Astrocyte (in vitro differentiated cells and primary cell): ENCODE measurements around the gene HTT-AS. TPM values are rescaled to one million over a fixed set of nuclear protein-coding genes. Genes with fewer than 3 reads are reported as not detected.

Source experiments
- DNase-seq: peaks from one replicate; pipeline ENCODE4 v3.0.0-alpha.2; 2010; ENCODE audit warnings: low read depth
- FAIRE-seq: peaks from 2 replicates; lab custom pipeline; 2011; peaks lifted over from hg19 to GRCh38; lab: Jason Lieb, UNC
- H2AFZ ChIP-seq: 2 replicates; pipeline ENCODE4 v1.6.0; 2012; ENCODE audit warnings: low read depth, low read length, inconsistent platforms
- H3K27ac ChIP-seq: 2 replicates; pipeline ENCODE4 v1.5.1; 2011; ENCODE audit warnings: low read depth, low read length, inconsistent platforms
- H3K27me3 ChIP-seq: 2 replicates; pipeline ENCODE4 v1.6.0; 2011; ENCODE audit warnings: low read length, inconsistent platforms; ENCODE audit not compliant: insufficient read depth
- H3K36me3 ChIP-seq: 2 replicates; pipeline ENCODE4 v1.5.1; 2011; ENCODE audit warnings: low read length, inconsistent platforms; ENCODE audit not compliant: insufficient read depth
- H3K4me1 ChIP-seq: 2 replicates; pipeline ENCODE4 v1.5.1; 2011; ENCODE audit warnings: low read length, inconsistent platforms; ENCODE audit not compliant: insufficient read depth
- H3K4me2 ChIP-seq: 2 replicates; pipeline ENCODE4 v1.6.0; 2012; ENCODE audit warnings: low read length, inconsistent platforms
- H3K4me3 ChIP-seq: 2 replicates; pipeline ENCODE4 v1.5.1; 2011; ENCODE audit warnings: low read depth, mild to moderate bottlenecking, low read length, inconsistent platforms; ENCODE audit not compliant: insufficient read depth
- H3K79me2 ChIP-seq: 2 replicates; pipeline ENCODE4 v1.6.0; 2012; ENCODE audit warnings: mild to moderate bottlenecking, low read length, inconsistent platforms; ENCODE audit not compliant: insufficient read depth
- H3K9ac ChIP-seq: 2 replicates; pipeline ENCODE4 v1.6.0; 2012; ENCODE audit warnings: mild to moderate bottlenecking, low read length, inconsistent platforms
- H3K9me3 ChIP-seq: 2 replicates; pipeline ENCODE4 v1.5.1; 2012; ENCODE audit warnings: low read depth, mild to moderate bottlenecking, low read length, inconsistent platforms; ENCODE audit not compliant: insufficient read depth
- H4K20me1 ChIP-seq: 2 replicates; pipeline ENCODE4 v1.6.0; 2012; ENCODE audit warnings: low read length, inconsistent platforms; ENCODE audit not compliant: insufficient read depth
- H3K27ac Mint-ChIP-seq: one replicate; pipeline ENCODE4 v1.8.0; 2021; ENCODE audit warnings: mild to moderate bottlenecking, mixed read lengths; ENCODE audit not compliant: unreplicated experiment
- H3K27me3 Mint-ChIP-seq: one replicate; pipeline ENCODE4 v1.8.0; 2021; ENCODE audit warnings: low read depth, mixed read lengths; ENCODE audit not compliant: unreplicated experiment
- H3K36me3 Mint-ChIP-seq: one replicate; pipeline ENCODE4 v1.8.0; 2021; ENCODE audit warnings: low read depth, mixed read lengths; ENCODE audit not compliant: unreplicated experiment
- H3K4me1 Mint-ChIP-seq: one replicate; pipeline ENCODE4 v1.8.0; 2021; ENCODE audit warnings: low read depth, mixed read lengths; ENCODE audit not compliant: unreplicated experiment
- H3K4me3 Mint-ChIP-seq: one replicate; pipeline ENCODE4 v1.8.0; 2021; ENCODE audit warnings: mild to moderate bottlenecking, moderate library complexity, mixed read lengths; ENCODE audit not compliant: unreplicated experiment
- H3K9me3 Mint-ChIP-seq: one replicate; pipeline ENCODE4 v1.8.0; 2021; ENCODE audit warnings: mild to moderate bottlenecking, mixed read lengths; ENCODE audit not compliant: unreplicated experiment
- EZH2 ChIP-seq: IDR thresholded peaks from 2 replicates; pipeline ENCODE4 v1.6.1; 2012; ENCODE audit warnings: mild to moderate bottlenecking, low read length, inconsistent platforms; ENCODE audit not compliant: insufficient read depth
- total RNA-seq: library from RNA; stranded (reverse); gene quantifications from 2 replicates; pipeline ENCODE4 v1.2.1, GENCODE V29; 2021
- TF ChIP-seq, protein P1 (sequence below): IDR thresholded peaks from 2 replicates; pipeline ENCODE4 v1.5.1; 2011; ENCODE audit warnings: low read depth, mild to moderate bottlenecking, inconsistent platforms, low read length, moderate library complexity; ENCODE audit not compliant: insufficient read depth

The HTT-AS gene
- total RNA-seq, 1 donor from 2014 or later = not detected

- Histone ChIP-seq H3K27ac (no peak overlapping the region), H3K4me3 (no peak overlapping the region), H3K4me1 (peaks cover 6% of the 10 kb centered on the region), H3K9me3 (no peaks in the 10 kb centered on the region), H3K79me2 (no peaks in the 10 kb centered on the region), H3K36me3 (no peaks in the 10 kb centered on the region), H2AFZ (no peak overlapping the region), H3K9ac (no peak overlapping the region), H3K27me3 (peaks cover 5% of the 10 kb centered on the region), H3K4me2 (no peak overlapping the region), H4K20me1 (no peaks in the 10 kb centered on the region)
- Mint-ChIP-seq H3K4me3 (no peak overlapping the region), H3K9me3 (no peaks in the 10 kb centered on the region), H3K27me3 (peaks cover 30% of the 10 kb centered on the region), H3K4me1 (no peaks in the 10 kb centered on the region), H3K27ac (no peak overlapping the region), H3K36me3 (peaks cover 2% of the 10 kb centered on the region)
- FAIRE-seq (no peak), DNase-seq (no peak)
- TF ChIP-seq, protein P1, sequence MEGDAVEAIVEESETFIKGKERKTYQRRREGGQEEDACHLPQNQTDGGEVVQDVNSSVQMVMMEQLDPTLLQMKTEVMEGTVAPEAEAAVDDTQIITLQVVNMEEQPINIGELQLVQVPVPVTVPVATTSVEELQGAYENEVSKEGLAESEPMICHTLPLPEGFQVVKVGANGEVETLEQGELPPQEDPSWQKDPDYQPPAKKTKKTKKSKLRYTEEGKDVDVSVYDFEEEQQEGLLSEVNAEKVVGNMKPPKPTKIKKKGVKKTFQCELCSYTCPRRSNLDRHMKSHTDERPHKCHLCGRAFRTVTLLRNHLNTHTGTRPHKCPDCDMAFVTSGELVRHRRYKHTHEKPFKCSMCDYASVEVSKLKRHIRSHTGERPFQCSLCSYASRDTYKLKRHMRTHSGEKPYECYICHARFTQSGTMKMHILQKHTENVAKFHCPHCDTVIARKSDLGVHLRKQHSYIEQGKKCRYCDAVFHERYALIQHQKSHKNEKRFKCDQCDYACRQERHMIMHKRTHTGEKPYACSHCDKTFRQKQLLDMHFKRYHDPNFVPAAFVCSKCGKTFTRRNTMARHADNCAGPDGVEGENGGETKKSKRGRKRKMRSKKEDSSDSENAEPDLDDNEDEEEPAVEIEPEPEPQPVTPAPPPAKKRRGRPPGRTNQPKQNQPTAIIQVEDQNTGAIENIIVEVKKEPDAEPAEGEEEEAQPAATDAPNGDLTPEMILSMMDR = no peak
- no peak for TF ChIP-seq EZH2
Measured at GRCh38 chr4:3046623-3047022, 27.7 kb downstream of the HTT-AS start.

DNA sequence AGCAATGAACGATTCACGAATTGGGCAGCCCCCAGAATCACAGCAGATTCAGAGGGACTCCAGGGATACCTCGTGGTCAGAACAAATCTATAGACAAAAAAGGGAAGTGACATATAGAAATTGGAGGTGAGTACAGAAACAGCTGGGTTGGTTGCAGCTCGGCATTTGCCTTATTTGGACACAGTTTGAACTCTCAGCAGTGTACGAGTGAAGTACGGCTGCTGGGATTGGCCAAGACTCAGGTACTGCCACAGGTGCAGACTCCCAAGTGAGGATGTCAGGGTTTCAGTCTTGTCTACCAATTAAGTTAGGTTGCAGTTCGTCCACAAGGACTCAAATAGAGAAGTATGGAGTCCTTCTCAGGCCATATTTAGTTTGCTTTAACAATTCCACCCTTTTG lies 28.2 kb downstream of the HTT-AS start:
- H3K4me1 Mint-ChIP-seq = no peaks in the 10 kb centered on the region
- FAIRE-seq (no peak), DNase-seq (no peak)
- Histone ChIP-seq H3K9me3 (no peaks in the 10 kb centered on the region), H2AFZ (no peak overlapping the region), H4K20me1 (no peaks in the 10 kb centered on the region), H3K9ac (no peak overlapping the region), H3K27me3 (peaks cover 5% of the 10 kb centered on the region), H3K4me1 (peaks cover 9% of the 10 kb centered on the region), H3K36me3 (no peaks in the 10 kb centered on the region), H3K27ac (no peak overlapping the region), H3K4me3 (no peak overlapping the region), H3K79me2 (no peaks in the 10 kb centered on the region), H3K4me2 (no peak overlapping the region)
- peaks cover 2% of the 10 kb centered on the region for H3K36me3 Mint-ChIP-seq
- peaks cover 26% of the 10 kb centered on the region for H3K27me3 Mint-ChIP-seq
- no peak overlapping the region for H3K4me3 Mint-ChIP-seq
- no peak overlapping the region for H3K27ac Mint-ChIP-seq
- no peaks in the 10 kb centered on the region for H3K9me3 Mint-ChIP-seq
- no peak for TF ChIP-seq EZH2
- TF ChIP-seq, protein P1 = no peak

DNA sequence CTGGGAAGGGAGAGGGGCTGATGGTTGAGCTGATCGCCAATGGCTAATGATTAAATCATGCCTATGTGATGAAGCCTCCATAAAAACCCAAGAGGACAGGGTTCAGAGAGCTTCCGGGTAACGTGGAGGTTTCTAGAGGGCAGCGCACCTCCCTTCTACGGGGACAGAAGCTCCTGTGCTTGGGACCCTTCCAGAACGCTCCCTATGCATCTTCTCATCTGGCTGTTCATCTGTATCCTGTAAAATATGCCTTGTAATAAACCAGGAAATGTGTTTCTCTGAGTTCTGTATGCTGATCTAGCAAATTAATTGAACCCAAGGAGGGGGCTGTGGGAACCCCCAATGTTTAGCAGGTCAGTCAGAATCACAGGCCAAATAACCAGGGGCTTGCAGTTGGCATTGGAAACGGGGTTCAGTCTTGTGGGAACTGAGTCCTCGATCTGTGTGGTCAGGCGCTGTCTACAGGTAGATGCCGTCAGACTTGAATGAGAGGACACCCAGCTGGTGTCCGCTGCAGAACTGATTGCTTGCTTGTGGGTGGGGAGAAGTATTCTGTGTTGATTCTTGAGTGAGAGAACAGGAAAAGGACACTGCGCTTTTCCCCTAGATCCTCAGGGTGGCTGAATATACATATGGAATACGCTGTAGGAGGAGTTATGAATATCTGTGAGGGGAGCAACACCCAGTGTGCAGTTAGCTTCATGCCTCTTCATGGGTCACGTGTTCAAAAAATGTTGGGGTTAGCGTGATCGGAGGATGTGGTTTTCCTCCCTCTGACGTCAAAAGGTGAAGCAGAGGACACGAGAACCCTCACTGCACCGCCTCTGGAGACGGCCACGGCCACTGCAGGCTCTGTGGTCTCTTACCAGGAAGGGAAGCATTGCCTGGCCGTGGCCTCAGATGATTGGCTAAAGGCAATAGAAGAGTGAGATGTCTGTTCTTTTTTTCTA lies 29.2 kb downstream of the HTT-AS start:
- Mint-ChIP-seq H3K27ac (no peak overlapping the region), H3K27me3 (peaks cover 23% of the 10 kb centered on the region), H3K9me3 (no peaks in the 10 kb centered on the region), H3K36me3 (peaks cover 2% of the 10 kb centered on the region), H3K4me1 (no peaks in the 10 kb centered on the region), H3K4me3 (no peak overlapping the region)
- H3K9me3 ChIP-seq = no peaks in the 10 kb centered on the region
- H2AFZ ChIP-seq = no peak overlapping the region
- H3K27ac ChIP-seq = no peak overlapping the region
- no peak for FAIRE-seq
- DNase-seq = peak; percentile 51
- H3K4me1 ChIP-seq = peaks cover 9% of the 10 kb centered on the region
- no peak overlapping the region for H3K4me3 ChIP-seq
- no peaks in the 10 kb centered on the region for H4K20me1 ChIP-seq
- H3K79me2 ChIP-seq = no peaks in the 10 kb centered on the region
- H3K9ac ChIP-seq = no peak overlapping the region
- H3K27me3 ChIP-seq = peaks cover 5% of the 10 kb centered on the region
- no peaks in the 10 kb centered on the region for H3K36me3 ChIP-seq
- H3K4me2 ChIP-seq = no peak overlapping the region
- TF ChIP-seq, protein P1 = no peak
- TF ChIP-seq EZH2 = no peak
